ENCODE measurements around the gene TTLL13.
"Not testable (repeated sequence)": the region's sequence is repeated elsewhere in the genome, so short reads cannot be mapped to it uniquely, and the experiment has no call there.

Gene TTLL13

DNA sequence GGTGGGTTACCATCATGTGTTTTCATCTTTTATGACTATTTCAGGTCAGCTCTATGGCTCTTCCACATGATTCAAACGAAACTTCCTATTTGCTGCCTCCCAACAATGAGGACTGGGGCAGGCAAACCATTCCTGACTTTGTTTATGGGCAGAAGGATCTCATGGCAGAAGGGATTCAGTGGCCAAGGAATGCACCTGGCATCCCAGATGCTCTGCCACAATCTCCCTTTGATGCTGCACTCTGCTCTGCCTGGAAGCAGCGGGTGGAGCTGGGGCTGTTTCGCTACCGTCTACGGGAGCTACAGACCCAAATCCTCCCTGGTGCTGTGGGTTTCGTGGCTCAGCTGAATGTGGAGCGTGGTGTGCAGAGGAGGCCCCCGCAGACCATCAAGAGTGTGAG lies 8.5 kb upstream of the TTLL13 start:
- peak; percentile 81 for DNase-seq

DNA sequence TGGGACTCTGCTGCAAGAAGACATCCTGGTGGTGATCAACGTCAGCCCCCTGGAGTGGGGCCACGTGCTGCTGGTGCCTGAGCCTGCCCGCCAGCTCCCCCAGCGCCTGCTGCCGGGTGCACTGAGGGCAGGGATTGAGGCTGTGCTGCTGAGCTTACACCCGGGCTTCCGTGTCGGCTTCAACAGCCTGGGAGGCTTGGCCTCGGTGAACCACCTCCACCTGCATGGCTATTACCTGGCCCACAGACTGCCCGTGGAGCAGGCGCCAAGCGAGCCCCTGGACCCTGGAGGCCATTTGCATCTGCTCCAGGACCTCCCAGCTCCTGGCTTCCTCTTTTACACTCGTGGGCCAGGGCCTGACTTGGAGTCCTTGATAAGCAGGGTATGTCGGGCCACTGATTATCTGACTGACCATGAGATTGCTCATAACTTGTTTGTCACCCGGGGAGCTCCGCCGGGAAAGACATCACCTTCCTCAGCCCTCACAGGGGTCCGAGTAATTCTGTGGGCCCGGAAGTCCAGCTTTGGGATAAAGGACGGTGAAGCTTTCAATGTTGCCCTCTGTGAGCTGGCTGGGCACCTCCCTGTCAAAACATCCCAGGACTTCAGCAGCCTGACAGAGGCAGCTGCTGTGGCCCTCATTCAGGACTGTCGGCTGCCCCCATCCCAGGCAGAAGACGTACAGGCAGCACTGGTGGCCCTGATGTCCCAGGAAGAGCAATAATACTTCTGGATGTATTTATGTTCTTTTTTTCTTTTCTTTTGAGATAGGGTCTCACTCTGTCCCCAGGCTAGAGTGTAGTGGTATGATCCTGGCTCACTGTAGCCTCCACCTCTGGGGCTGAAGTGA lies 7.8 kb upstream of the TTLL13 start:
- DNase-seq, result peak; percentile 81

- DNase-seq, result no peak
Measured at GRCh38 chr15:90243943-90244639, 5.3 kb upstream of the TTLL13 start.

DNA sequence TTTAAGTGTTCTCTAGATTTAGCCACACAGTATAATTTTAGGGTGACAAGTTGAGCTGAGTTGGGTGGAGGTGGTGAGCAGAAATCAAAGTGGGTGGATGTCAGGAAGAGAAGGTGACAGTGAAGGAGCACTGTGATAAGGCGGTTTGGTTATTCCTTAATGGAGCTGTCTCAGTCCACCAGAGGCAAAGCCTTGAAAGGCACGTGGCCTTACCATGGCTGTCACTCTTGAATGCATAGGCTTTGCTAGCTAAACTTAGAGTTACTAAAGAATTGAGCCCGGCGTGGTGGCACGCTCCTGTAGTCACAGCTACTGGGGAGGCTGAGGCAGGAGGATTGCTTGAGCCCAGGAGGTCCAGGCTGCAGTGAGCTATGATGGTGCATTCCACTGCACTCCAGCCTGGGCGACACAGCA lies 560 bp upstream of the TTLL13 start:
- no peak for DNase-seq

DNA sequence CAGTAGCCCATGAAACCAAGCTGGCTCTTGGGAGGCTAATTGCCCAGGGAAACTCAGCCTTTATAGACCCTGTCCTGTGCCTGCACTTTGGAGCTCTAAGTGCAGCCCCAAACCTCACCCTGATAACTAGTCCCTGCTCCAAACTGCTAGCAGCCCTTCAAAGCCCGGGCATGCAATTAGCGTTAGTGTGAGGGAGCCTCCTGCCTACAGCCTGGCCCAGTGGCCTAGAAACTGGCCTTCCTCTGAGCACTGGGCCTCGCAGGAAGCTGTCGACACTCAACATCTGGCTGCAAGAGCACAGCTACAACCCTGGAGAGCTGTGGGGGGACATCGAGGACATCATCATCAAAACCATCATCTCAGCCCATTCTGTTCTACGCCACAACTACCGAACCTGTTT lies 8.4 kb downstream of the TTLL13 start:
- no peak for DNase-seq

DNA sequence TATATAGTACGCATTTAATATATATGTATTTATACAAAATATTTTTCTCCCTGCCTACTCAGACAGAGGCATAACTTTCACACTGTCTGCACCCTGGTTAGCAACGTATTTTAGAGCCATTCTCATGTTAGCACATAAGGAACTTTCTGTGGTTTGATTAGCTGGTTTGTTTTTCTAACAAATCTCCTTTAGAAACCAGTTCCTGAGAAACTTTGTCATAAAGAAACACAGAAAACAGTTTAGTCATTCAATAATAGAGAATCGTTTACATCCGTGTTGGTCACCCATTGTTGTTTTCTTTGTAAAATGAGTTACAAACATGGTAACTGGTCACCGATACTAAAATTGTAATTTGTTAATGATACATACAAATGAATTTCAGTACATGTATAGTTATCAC lies 10.2 kb downstream of the TTLL13 start:
- DNase-seq, result no peak

DNA sequence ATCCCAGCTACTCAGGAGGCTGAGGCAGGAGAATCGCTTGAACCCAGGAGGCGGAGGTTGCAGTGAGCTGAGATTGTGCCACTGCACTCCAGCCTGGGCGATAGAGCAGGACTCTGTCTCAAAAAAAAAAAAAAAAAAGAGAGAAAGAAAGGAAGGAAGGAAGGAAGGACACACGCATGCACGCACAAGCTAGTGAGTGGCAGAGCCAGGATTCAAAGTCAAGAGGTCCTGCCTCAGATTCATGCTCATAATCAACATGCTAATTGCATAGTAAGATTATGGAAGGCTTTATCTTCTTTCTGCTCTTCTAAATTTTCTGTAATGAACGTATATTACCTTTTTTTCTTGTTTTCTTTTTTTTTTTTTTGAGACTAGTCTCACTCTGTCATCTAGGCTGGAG lies 11.4 kb downstream of the TTLL13 start:
- DNase-seq, result not testable (repeated sequence)

- DNase-seq, result no peak
Measured at GRCh38 chr15:90261811-90262210, 12.5 kb downstream of the TTLL13 start.

DNA sequence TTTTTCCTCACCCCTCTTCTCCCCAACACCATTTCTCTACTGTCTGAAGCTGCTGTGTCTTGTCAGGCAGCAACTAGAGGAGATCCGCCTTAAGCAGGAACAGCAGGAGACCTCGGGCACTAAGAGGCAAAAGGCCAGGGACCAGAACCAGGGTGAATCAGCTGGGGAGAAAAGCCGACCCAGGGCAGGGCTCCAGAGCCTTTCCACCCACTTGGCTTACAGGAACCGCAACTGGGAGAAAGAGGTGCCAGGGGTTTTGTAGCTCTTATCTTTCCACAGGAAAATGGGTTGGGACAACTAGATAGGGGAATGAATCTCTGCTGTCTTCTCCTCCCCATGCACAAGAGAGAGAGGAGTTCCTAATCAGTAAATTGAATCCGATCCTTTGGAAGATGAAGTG lies 13.1 kb downstream of the TTLL13 start:
- DNase-seq, result no peak

DNA sequence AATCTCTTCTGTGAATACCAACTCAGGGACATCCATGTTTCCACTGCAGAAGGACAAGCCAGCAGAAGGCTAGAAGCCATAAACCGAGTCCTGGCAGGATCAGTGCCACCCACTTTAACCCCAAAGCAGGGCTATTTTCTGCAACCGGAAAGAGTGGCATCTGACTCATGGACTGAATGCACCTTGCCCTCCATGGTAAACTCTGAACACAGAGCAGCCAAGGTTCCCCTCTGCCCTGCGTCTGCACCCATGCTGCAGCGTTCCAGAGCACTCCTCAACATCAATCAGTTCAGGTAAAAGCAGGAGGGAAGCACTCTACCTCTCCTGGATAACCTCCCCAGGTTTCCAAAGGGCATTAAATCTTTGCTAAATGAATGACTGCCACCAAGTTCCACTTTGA lies 15.3 kb downstream of the TTLL13 start:
- no peak for DNase-seq

DNA sequence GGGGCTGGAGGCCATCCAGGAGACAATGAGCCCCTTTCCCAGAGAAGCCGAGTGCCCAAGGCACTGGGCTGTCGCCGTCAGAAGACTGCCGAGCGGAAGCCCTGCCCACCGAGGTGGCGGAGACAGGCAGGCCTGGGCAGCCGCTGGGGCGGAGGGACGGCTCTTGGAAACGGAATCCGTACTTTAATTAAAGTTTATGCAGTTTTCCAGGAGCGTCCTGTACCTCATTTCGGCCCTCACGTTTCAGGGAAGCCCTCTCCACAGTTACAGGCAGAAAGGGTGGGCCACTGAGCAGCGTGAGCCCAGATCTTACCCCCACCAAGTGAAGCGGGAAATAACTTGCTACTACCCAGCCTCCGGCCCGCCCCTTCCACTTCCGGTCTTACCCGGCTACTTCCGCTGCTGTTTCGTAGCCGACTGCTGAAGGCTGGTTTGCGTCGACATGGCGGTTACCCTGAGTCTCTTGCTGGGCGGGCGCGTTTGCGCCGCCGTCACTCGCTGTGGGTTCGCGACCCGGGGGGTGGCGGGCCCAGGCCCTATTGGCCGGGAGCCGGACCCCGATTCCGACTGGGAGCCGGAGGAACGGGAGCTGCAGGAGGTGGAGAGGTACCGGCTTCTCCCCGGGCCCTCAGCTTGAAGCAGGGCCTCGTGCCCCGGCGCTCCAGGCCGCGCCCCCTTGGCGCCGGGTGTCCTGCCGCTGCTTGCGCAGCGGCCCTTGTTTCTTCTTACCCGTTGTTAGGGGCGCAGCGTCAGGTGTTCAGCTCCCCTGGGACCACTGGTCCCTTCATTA lies 16.1 kb downstream of the TTLL13 start, which contains the start of gene NGRN:
NGRN (plus strand) TSS at position 402 of the 790 bp plus-strand sequence; CDS start at position 443, 41 bp downstream.
- DNase-seq, result peak; percentile 95

DNA sequence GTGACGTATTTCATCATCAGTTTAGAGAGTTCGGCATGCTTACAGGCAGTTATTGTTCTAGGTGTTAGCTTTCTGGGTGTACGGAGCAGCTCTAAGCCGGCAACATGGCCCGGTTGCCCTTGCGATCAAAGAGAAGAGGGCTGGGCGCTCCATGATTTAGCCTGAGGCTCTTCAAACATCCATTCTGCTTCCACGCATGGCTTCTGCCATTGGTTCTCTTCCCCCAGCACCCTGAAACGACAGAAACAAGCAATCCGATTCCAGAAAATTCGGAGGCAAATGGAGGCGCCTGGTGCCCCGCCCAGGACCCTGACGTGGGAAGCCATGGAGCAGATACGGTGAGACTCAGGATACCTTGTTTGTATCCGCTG lies 16.7 kb downstream of the TTLL13 start:
- DNase-seq, result peak; percentile 85

DNA sequence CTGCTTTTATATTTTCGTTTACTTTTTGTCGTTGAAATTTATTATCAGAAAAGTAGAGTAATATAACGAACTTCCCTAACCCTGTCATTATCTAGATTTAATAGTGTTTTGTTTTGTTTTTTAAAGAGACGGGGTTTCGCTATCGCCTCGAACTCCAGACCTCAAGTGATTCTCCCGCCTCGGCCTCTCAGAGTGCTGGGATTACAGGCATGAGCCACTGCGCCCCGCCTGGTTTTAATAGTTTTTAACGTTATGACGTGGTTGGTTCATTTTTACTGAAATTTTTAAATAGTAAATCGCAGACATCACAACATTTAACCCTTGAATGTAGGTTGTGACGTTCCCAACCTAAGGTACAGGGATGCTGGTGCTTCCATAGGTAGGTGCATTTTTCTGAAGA lies 17.1 kb downstream of the TTLL13 start:
- DNase-seq, result no peak

GRCh38 chr15:90268415-90268814 lies 19.1 kb downstream of the TTLL13 start:
- DNase-seq, result no peak

GRCh38 chr15:90270502-90271150 lies 21.3 kb downstream of the TTLL13 start:
- DNase-seq, result no peak

DNA sequence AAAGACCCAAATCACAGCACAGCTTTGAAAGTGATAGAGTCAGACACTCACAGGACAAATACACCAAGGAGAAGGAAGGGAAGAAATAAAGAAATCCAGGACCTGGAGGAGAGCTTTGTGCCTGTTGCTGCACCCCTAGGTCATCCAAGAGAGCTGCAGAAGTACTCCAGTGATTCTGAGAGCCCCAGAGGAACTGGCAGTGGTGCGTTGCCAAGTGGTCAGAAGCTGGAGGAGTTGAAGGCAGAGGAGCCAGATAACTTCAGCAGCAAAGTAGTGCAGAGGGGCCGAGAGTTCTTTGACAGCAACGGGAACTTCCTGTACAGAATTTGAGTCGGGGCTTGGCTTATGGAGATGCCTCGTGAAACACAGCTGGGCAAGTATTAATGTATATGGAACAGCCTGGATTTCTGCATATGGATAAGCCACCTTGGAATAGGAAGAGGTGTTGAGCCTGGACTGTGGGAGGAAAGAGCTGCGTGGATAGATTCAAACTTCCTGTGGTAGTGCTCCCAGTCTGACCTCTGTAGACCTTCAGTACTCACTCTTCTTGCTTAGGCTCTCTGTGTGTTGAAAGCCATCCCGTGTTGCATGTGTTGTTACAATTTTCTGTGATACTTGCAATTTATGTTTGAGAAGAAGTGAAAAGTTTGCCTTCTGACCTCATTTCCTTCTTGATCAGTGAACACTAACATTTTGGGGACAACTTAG lies 22.3 kb downstream of the TTLL13 start:
- no peak for DNase-seq

DNA sequence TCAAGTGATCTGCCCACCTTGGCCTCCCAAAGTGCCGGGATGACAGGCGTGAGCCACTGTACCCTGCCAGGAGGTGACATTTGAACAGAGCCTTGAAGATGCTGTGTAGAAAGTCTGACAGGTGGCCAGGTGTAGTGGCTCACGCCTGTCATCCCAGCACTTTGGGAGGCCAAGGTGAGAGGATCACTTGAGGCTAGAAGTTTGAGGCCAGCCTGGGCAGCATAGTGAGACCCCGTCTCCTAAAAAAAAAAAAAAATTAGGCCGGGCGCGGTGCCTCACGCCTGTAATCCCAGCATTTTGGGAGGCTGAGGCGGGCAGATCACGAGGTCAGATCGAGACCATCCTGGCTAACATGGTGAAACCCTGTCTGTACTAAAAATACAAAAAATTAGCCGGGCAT lies 29.1 kb downstream of the TTLL13 start:
- not testable (repeated sequence) for DNase-seq

DNA sequence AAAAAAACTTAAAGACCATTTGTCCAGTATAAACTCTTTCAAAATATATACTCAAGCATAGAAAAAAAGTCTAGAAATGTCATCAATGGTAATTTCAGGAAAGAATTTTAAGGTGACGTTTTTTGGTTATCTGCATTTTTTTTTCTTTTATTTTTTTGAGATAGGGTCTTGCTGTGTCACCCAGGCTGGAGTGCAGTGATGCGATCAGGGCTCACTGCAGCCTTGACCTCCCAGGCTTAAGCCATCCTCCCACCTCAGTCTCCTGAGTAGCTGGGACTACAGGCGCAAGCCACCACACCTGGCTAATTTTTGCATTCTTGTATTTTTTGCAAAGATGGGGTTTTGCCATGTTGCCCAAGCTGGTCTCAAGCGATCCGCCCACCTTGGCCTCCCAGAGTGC lies 31.4 kb downstream of the TTLL13 start:
- DNase-seq, result not testable (repeated sequence)

GRCh38 chr15:90281637-90282036 lies 32.3 kb downstream of the TTLL13 start:
- not testable (repeated sequence) for DNase-seq

DNA sequence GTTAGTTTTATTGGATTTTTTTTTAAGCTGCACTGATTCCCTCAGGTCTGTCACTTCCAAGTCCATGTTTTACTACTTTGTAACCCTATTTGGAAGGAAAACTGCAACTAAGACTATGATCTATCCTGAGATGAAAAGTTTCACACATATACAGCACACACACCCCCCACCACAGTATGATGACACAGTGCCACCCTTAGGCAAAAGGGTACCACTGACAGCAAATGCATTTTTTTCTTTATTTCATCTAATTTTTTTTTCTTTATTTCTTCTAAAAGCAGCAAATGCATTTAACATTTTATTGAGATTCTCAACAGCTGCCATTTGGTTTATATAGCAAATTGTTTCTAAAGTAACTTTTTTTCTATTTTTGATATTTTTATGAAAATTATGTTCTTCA lies 37.3 kb downstream of the TTLL13 start:
- DNase-seq, result peak; percentile 51

DNA sequence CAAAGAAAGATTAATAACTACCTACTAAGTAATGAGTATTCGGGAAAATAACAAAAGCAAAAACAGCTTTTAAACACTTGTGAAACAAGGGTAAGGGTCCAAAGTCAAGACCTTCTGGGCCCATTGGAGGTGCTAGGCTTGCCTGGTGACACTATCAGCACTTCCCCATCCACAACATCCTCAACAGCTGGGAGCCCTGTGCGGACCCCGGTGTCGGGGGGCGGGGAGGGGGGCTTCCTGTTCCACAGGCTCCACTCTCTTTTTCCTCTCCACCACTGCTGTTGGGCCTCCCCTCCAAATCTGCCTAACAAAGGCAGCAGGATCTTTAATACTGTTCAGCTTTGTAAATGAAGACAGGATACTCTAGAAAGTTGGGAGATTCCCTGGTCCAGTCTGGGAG lies 37.7 kb downstream of the TTLL13 start:
- no peak for DNase-seq

- no peak for DNase-seq
Measured at GRCh38 chr15:90287946-90288345, 38.6 kb downstream of the TTLL13 start.

All from NCI-H2171 treated with DMSO at 0.1 percent for 48 hours (cell line).